DND-41 (cell line): Measurements from ENCODE around the gene IFNG-AS1.

Experiments used
- ATAC-seq: fragments of 200-7000 bp; cut with Tn5 transposase; 3 replicates; pipeline ENCODE4 v1.9.1; 2021; ENCODE audit warnings: low read depth; ENCODE audit not compliant: insufficient read depth
- DNase-seq: peaks from one replicate; pipeline ENCODE4 v3.0.0-alpha.2; 2020
- H2AFZ ChIP-seq: 2 replicates; pipeline ENCODE4 v1.6.0; 2012; ENCODE audit warnings: low read depth, low read length
- H3K27ac ChIP-seq: 2 replicates; pipeline ENCODE4 v1.5.1; 2012; ENCODE audit warnings: low read length, inconsistent platforms
- H3K27me3 ChIP-seq: fragments of 200-600 bp; sonication (generic); 2 replicates; pipeline ENCODE4 v1.6.0; 2012; ENCODE audit warnings: low read length, mild to moderate bottlenecking, inconsistent platforms; ENCODE audit not compliant: insufficient read depth, poor library complexity
- H3K36me3 ChIP-seq: 2 replicates; pipeline ENCODE4 v1.5.1; 2012; ENCODE audit warnings: low read length, inconsistent platforms; ENCODE audit not compliant: insufficient read depth
- H3K4me1 ChIP-seq: 2 replicates; pipeline ENCODE4 v1.5.1; 2012; ENCODE audit warnings: mild to moderate bottlenecking, low read length; ENCODE audit not compliant: insufficient read depth
- H3K4me2 ChIP-seq: 2 replicates; pipeline ENCODE4 v1.6.0; 2012; ENCODE audit warnings: mild to moderate bottlenecking, moderate library complexity, low read length, inconsistent platforms; ENCODE audit not compliant: insufficient read depth
- H3K4me3 ChIP-seq, 2 experiments: fragments of 200-600 bp in 1 of 2; shearing (Covaris generic) in 1 of 2; 2 replicates each; pipeline ENCODE4 v1.5.1; 2012 to 2016; ENCODE audit warnings: inconsistent platforms in 2 of 2, low read length in 2 of 2, mild to moderate bottlenecking in 2 of 2, low read depth in 1 of 2, moderate library complexity in 1 of 2
- H3K79me2 ChIP-seq: 2 replicates; pipeline ENCODE4 v1.6.0; 2012; ENCODE audit warnings: low read length, inconsistent platforms; ENCODE audit not compliant: insufficient read depth
- H3K9ac ChIP-seq: 2 replicates; pipeline ENCODE4 v1.6.0; 2012; ENCODE audit warnings: low read depth, mild to moderate bottlenecking, inconsistent platforms, low read length, moderate library complexity
- H3K9me3 ChIP-seq: 2 replicates; pipeline ENCODE4 v1.5.1; 2012; ENCODE audit warnings: low read length, moderate library complexity, mild to moderate bottlenecking, inconsistent platforms; ENCODE audit not compliant: insufficient read depth, severe bottlenecking
- H4K20me1 ChIP-seq: 2 replicates; pipeline ENCODE4 v1.6.0; 2012; ENCODE audit warnings: low read length; ENCODE audit not compliant: insufficient read depth
- EZH2 ChIP-seq: IDR thresholded peaks from 3 replicates; pipeline ENCODE4 v1.6.1; 2012; ENCODE audit warnings: borderline replicate concordance, low read depth, mild to moderate bottlenecking, moderate library complexity, low read length, inconsistent platforms; ENCODE audit not compliant: severe bottlenecking
- TF ChIP-seq, protein P1 (sequence below): IDR thresholded peaks from 2 replicates; pipeline ENCODE4 v1.5.1; 2012; ENCODE audit warnings: borderline replicate concordance, low read length, moderate library complexity, mild to moderate bottlenecking; ENCODE audit not compliant: poor library complexity, severe bottlenecking; ENCODE audit errors: extremely low read depth

Gene IFNG-AS1

DNA sequence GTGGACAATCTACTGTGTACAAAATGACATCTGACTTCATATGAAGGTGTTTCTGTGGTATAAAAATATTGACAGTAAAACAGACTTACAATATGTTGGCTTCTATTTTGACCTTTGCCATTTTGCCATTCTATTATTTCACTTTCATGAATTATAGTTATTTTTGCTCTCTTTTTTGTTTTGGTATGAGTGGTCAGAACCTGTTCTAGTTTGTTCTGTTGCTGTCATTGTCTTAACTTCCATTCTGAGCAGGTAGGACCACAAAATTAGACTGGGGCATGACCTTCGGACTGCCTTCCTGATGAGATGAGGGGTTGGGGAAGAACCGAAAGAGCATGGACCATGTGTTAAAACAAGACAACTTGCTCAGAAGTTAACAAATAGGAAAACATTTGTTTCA lies 36.5 kb upstream of the IFNG-AS1 start:
- Histone ChIP-seq H3K4me3 (no peak overlapping the region), H3K79me2 (no peaks in the 10 kb centered on the region), H3K36me3 (no peaks in the 10 kb centered on the region), H3K9me3 (no peaks in the 10 kb centered on the region), H3K4me2 (no peak overlapping the region), H3K27me3 (no peaks in the 10 kb centered on the region), H3K27ac (no peak overlapping the region), H2AFZ (no peak overlapping the region), H3K4me1 (no peaks in the 10 kb centered on the region), H4K20me1 (no peaks in the 10 kb centered on the region), H3K9ac (no peak overlapping the region)
- DNase-seq, result no peak
- TF ChIP-seq, protein P1, sequence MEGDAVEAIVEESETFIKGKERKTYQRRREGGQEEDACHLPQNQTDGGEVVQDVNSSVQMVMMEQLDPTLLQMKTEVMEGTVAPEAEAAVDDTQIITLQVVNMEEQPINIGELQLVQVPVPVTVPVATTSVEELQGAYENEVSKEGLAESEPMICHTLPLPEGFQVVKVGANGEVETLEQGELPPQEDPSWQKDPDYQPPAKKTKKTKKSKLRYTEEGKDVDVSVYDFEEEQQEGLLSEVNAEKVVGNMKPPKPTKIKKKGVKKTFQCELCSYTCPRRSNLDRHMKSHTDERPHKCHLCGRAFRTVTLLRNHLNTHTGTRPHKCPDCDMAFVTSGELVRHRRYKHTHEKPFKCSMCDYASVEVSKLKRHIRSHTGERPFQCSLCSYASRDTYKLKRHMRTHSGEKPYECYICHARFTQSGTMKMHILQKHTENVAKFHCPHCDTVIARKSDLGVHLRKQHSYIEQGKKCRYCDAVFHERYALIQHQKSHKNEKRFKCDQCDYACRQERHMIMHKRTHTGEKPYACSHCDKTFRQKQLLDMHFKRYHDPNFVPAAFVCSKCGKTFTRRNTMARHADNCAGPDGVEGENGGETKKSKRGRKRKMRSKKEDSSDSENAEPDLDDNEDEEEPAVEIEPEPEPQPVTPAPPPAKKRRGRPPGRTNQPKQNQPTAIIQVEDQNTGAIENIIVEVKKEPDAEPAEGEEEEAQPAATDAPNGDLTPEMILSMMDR, result no peak
- TF ChIP-seq EZH2, result no peak
- no peak for ATAC-seq

DNA sequence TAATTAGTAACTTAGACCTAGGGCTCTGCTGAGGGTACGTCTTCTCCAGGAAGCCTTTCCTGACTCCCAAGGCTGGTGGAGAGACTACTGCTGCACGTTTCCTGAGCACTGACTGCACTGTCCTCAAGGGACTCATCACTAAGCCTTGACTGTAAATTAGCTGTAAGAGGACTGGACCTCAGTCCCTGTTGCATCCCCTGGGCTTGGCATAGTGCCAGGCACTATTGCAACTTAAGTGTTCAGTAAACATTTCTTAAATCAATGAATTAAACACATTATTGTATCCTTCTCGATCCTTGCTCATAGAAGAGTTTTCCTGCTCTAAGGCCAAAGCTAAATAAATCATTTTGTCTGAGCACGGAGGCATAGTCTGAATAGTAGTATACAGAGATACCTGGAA lies 31.9 kb upstream of the IFNG-AS1 start:
- TF ChIP-seq, protein P1, result no peak
- TF ChIP-seq EZH2, result no peak
- Histone ChIP-seq H3K79me2 (no peaks in the 10 kb centered on the region), H2AFZ (no peak overlapping the region), H3K27me3 (peaks cover 4% of the 10 kb centered on the region), H3K36me3 (no peaks in the 10 kb centered on the region), H3K4me3 (no peak overlapping the region), H3K4me1 (no peaks in the 10 kb centered on the region), H3K9ac (no peak overlapping the region), H3K9me3 (peaks cover 2% of the 10 kb centered on the region), H4K20me1 (no peaks in the 10 kb centered on the region), H3K27ac (no peak overlapping the region), H3K4me2 (no peak overlapping the region)
- no peak for DNase-seq
- ATAC-seq, result no peak

DNA sequence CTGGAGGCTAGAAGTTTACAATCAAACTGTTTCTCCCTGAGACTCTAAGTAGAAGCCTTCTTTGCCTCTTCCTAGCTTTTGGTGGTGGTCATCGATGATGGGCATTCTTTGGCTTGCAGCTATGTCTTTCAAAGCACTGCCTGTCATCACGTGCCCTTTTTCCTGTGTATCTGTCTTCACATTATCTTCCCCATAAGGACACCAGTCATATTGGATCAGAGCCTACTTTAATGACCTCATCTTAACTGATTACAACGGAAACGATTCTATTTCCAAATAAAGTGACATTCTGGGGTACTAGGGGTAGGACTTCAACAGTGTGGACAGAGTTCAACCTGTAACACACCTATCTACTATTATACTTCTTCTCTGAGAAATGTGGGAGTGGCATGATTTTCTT lies 31.1 kb upstream of the IFNG-AS1 start:
- no peak overlapping the region for H3K4me2 ChIP-seq
- H2AFZ ChIP-seq, result no peak overlapping the region
- H3K27ac ChIP-seq, result no peak overlapping the region
- H3K9me3 ChIP-seq, result peaks cover 2% of the 10 kb centered on the region
- H4K20me1 ChIP-seq, result no peaks in the 10 kb centered on the region
- no peaks in the 10 kb centered on the region for H3K36me3 ChIP-seq
- H3K79me2 ChIP-seq, result no peaks in the 10 kb centered on the region
- H3K4me1 ChIP-seq, result no peaks in the 10 kb centered on the region
- TF ChIP-seq EZH2, result no peak
- TF ChIP-seq, protein P1, result no peak
- DNase-seq (no peak), ATAC-seq (no peak)
- H3K9ac ChIP-seq, result no peak overlapping the region
- H3K27me3 ChIP-seq, result peaks cover 4% of the 10 kb centered on the region
- H3K4me3 ChIP-seq, result no peak overlapping the region

DNA sequence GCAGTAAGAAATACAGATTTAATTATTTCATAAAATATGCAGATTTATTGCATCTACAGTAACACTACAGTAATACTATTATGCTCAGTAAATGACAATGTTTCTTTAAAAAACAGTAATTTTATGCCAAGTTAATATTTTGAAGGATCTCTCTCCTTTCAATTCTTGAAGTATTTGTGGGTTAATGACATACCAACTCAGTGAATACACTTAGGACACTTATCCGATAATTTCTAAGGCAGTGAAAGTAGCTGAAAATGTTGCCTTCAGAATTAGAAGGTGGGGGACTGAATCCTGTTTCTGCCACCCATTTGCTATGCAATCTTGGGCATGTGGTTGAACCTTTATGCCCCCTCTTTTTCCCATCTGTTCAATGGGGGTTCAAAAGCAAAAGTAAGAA lies 24.8 kb upstream of the IFNG-AS1 start:
- H3K9ac ChIP-seq, result no peak overlapping the region
- H3K4me2 ChIP-seq, result no peak overlapping the region
- H3K9me3 ChIP-seq, result peaks cover 2% of the 10 kb centered on the region
- no peak overlapping the region for H3K4me3 ChIP-seq
- no peaks in the 10 kb centered on the region for H3K4me1 ChIP-seq
- no peaks in the 10 kb centered on the region for H3K36me3 ChIP-seq
- H4K20me1 ChIP-seq, result no peaks in the 10 kb centered on the region
- no peak overlapping the region for H3K27ac ChIP-seq
- H3K79me2 ChIP-seq, result no peaks in the 10 kb centered on the region
- no peak for TF ChIP-seq EZH2
- TF ChIP-seq, protein P1, result no peak
- no peaks in the 10 kb centered on the region for H3K27me3 ChIP-seq
- DNase-seq (no peak), ATAC-seq (no peak)
- H2AFZ ChIP-seq, result no peak overlapping the region
